SK-N-SH (cell line): ENCODE data around the gene ARCN1. TPM values are rescaled to one million over a fixed set of nuclear protein-coding genes. Genes with fewer than 3 reads are reported as not detected.

Source experiments
- CTCF ChIA-PET: fragments of 300-600, 350-600 bp; formaldehyde crosslinking; extraction: SDS; loops from one replicate; lab custom pipeline; 2021; lab: Yijun Ruan, JAX
- POLR2A ChIA-PET: fragments of 350-600 bp; sonication (Branson Sonifier 250); formaldehyde crosslinking; extraction: SDS; loops from one replicate; lab custom pipeline; 2020; ENCODE audit warnings: antibody characterized with exemption, inconsistent platforms; lab: Yijun Ruan, JAX
- DNase-seq: peaks from one replicate; pipeline ENCODE4 v3.0.0; 2012
- H2AFZ ChIP-seq: fragments of 200-600 bp; sonication (generic); 2 replicates; pipeline ENCODE4 v1.8.1; 2016; ENCODE audit warnings: antibody characterized with exemption, mild to moderate bottlenecking, low read depth
- H3F3A ChIP-seq: fragments of 200-600 bp; sonication (generic); replicated peaks from 2 replicates; pipeline ENCODE3; 2016; ENCODE audit warnings: antibody characterized with exemption, mild to moderate bottlenecking; ENCODE audit not compliant: insufficient read depth
- H3K27ac ChIP-seq, 2 experiments: fragments of 200-500 bp in 1 of 2; fragments of 200-600 bp in 1 of 2; sonication (Bioruptor generic) in 1 of 2; sonication (generic), shearing (Covaris generic) in 1 of 2; 2 replicates each; pipeline versions ENCODE4 v1.5.1 to v1.6.1; 2014 to 2016; ENCODE audit warnings: low read depth in 2 of 2, inconsistent platforms in 1 of 2, low read length in 1 of 2, mild to moderate bottlenecking in 1 of 2, mixed read lengths in 1 of 2
- H3K27me3 ChIP-seq: fragments of 200-600 bp; sonication (generic), shearing (Covaris generic); 2 replicates; pipeline ENCODE4 v1.6.1; 2016; ENCODE audit warnings: mixed run types; ENCODE audit not compliant: insufficient read depth
- H3K36me3 ChIP-seq, 2 experiments: fragments of 200-500 bp in 1 of 2; fragments of 200-600 bp in 1 of 2; sonication (Bioruptor generic) in 1 of 2; sonication (generic) in 1 of 2; replicated peaks in 1 of 2; 2 replicates each; pipeline versions ENCODE3 to v1.5.1; 2014 to 2016; ENCODE audit warnings: low read length in 1 of 2, mild to moderate bottlenecking in 1 of 2; ENCODE audit not compliant: insufficient read depth in 2 of 2, control insufficient read depth in 1 of 2
- H3K4me1 ChIP-seq, 2 experiments: fragments of 200-500 bp in 1 of 2; fragments of 200-600 bp in 1 of 2; sonication (Bioruptor generic) in 1 of 2; sonication (generic), shearing (Covaris generic) in 1 of 2; 2 replicates each; pipeline versions ENCODE4 v1.5.1 to v1.6.1; 2014 to 2016; ENCODE audit warnings: low read depth in 1 of 2, low read length in 1 of 2, mixed run types in 1 of 2; ENCODE audit not compliant: insufficient read depth in 2 of 2, control insufficient read depth in 1 of 2
- H3K4me2 ChIP-seq: fragments of 200-600 bp; sonication (generic), shearing (Covaris generic); 2 replicates; pipeline ENCODE4 v1.6.1; 2017; ENCODE audit warnings: mixed run types
- H3K4me3 ChIP-seq, 2 experiments: fragments of 200-500 bp in 1 of 2; fragments of 200-600 bp in 1 of 2; sonication (Bioruptor generic) in 1 of 2; sonication (generic), shearing (Covaris generic) in 1 of 2; 2 replicates each; pipeline versions ENCODE4 v1.5.1 to v1.8.1; 2014 to 2016; ENCODE audit warnings: low read depth in 2 of 2, inconsistent platforms in 1 of 2, low read length in 1 of 2, mild to moderate bottlenecking in 1 of 2, mixed read lengths in 1 of 2, moderate library complexity in 1 of 2
- H3K79me2 ChIP-seq: fragments of 200-600 bp; sonication (generic); 2 replicates; pipeline ENCODE4 v1.8.1; 2017; ENCODE audit warnings: mild to moderate bottlenecking; ENCODE audit not compliant: insufficient read depth
- H3K9ac ChIP-seq: fragments of 200-600 bp; sonication (generic); 2 replicates; pipeline ENCODE4 v1.6.1; 2017; ENCODE audit warnings: mixed run types
- H3K9me2 ChIP-seq: fragments of 200-600 bp; sonication (generic); 2 replicates; pipeline ENCODE4 v1.6.1; 2017; ENCODE audit warnings: mixed run types
- H3K9me3 ChIP-seq: fragments of 200-600 bp; sonication (generic); 2 replicates; pipeline ENCODE4 v1.6.1; 2017; ENCODE audit warnings: mixed run types, mild to moderate bottlenecking, moderate library complexity
- H4K20me1 ChIP-seq: fragments of 200-600 bp; sonication (generic); 2 replicates; pipeline ENCODE4 v1.6.1; 2017; ENCODE audit warnings: mild to moderate bottlenecking, mixed run types; ENCODE audit not compliant: insufficient read depth
- CHD2 ChIP-seq: fragments of 150-350 bp; IDR thresholded peaks from 2 replicates; pipeline ENCODE4 v1.6.1; 2018; ENCODE audit warnings: low read length; ENCODE audit not compliant: partially characterized antibody
- EZH2phosphoT487 ChIP-seq: fragments of 200-600 bp; sonication (generic); IDR thresholded peaks from 2 replicates; pipeline ENCODE4 v1.6.1; 2017; ENCODE audit warnings: low read depth, mixed run types, mild to moderate bottlenecking, antibody characterized with exemption, moderate library complexity, borderline replicate concordance
- GABPA ChIP-seq: IDR thresholded peaks from 2 replicates; pipeline ENCODE4 v1.4.0; 2012; ENCODE audit warnings: low read depth, mild to moderate bottlenecking
- GATA2 ChIP-seq: sonication (generic); formaldehyde crosslinking; IDR thresholded peaks from 2 replicates; pipeline ENCODE4 v1.5.0; 2020; ENCODE audit warnings: mild to moderate bottlenecking, missing genetic modification reagents
- JUND ChIP-seq: IDR thresholded peaks from 2 replicates; pipeline ENCODE4 v1.4.0; 2012
- MXI1 ChIP-seq: IDR thresholded peaks from 2 replicates; pipeline ENCODE4 v1.6.1; 2012; ENCODE audit warnings: mild to moderate bottlenecking, low read depth, low read length, improper control_type of control experiment
- POLR2AphosphoS5 ChIP-seq: IDR thresholded peaks from 2 replicates; pipeline ENCODE4 v1.6.1; 2012; ENCODE audit warnings: low read depth, low read length
- RAD21 ChIP-seq: IDR thresholded peaks from 2 replicates; pipeline ENCODE4 v1.6.1; 2012; ENCODE audit warnings: mild to moderate bottlenecking, low read length
- RCOR1 ChIP-seq: fragments of 150-350 bp; IDR thresholded peaks from 2 replicates; pipeline ENCODE4 v1.6.1; 2017; ENCODE audit warnings: antibody characterized with exemption, low read length
- REST ChIP-seq: IDR thresholded peaks from 2 replicates; pipeline ENCODE4 v1.6.1; 2012; ENCODE audit warnings: mild to moderate bottlenecking, low read depth, low read length, moderate library complexity
- RXRA ChIP-seq: IDR thresholded peaks from 2 replicates; pipeline ENCODE4 v1.4.0; 2012; ENCODE audit warnings: low read depth, mild to moderate bottlenecking, borderline replicate concordance
- SIN3A ChIP-seq: IDR thresholded peaks from 2 replicates; pipeline ENCODE4 v1.6.1; 2012; ENCODE audit warnings: low read depth, mild to moderate bottlenecking, low read length, moderate library complexity, borderline replicate concordance
- SMC3 ChIP-seq: IDR thresholded peaks from 2 replicates; pipeline ENCODE4 v1.6.1; 2012; ENCODE audit warnings: low read depth, low read length, improper control_type of control experiment
- TAF1 ChIP-seq: IDR thresholded peaks from 2 replicates; pipeline ENCODE4 v1.6.1; 2012; ENCODE audit warnings: low read depth, mild to moderate bottlenecking, low read length, moderate library complexity, borderline replicate concordance
- TCF12 ChIP-seq: IDR thresholded peaks from 2 replicates; pipeline ENCODE4 v1.4.0; 2012
- TEAD4 ChIP-seq: IDR thresholded peaks from 2 replicates; pipeline ENCODE4 v1.4.0; 2012; ENCODE audit warnings: mild to moderate bottlenecking, borderline replicate concordance; ENCODE audit not compliant: insufficient read depth
- USF1 ChIP-seq: IDR thresholded peaks from 2 replicates; pipeline ENCODE4 v1.4.0; 2012; ENCODE audit warnings: low read depth, borderline replicate concordance
- WGBS: methylation state at CpG from one replicate; pipeline ENCODE4 v1.1.6; 2017; ENCODE audit warnings: low lambda C conversion rate; 5-methylcytosine and 5-hydroxymethylcytosine counted together
- polyA plus RNA-seq, 3 experiments: library from polyadenylated mRNA; depleted of rRNA; stranded (reverse); fragments of >200 nt; gene quantifications; 2 replicates each; pipeline ENCODE4 v1.2.3, GENCODE V29; 2012
- TF ChIP-seq, protein P1 (sequence below): IDR thresholded peaks from 2 replicates; pipeline ENCODE4; 2012
- TF ChIP-seq, protein P2 (sequence below): IDR thresholded peaks from 2 replicates; pipeline ENCODE4 v1.4.0; 2012; ENCODE audit warnings: low read depth, borderline replicate concordance
- TF ChIP-seq, protein P3 (sequence below): fragments of 150-350 bp; IDR thresholded peaks from 2 replicates; pipeline ENCODE4 v1.6.1; 2017; ENCODE audit warnings: antibody characterized with exemption, low read length, low read depth, borderline replicate concordance

Gene ARCN1
- polyA plus RNA-seq, 1 of the 3 experiments (the other 2 are of a cell fraction), result 128 TPM

GRCh38 chr11:118633319-118633690 lies 61.1 kb downstream of the ARCN1 start:
- H3K79me2 ChIP-seq, result peaks cover 66% of the 10 kb centered on the region
- H3K27ac ChIP-seq, result peak overlapping the region in 1 of 2 experiments; percentile 40; a peak in 1 of 4 replicates
- TF ChIP-seq TAF1 (no peak), GATA2 (no peak), POLR2AphosphoS5 (no peak), REST (no peak), EZH2phosphoT487 (no peak), RCOR1 (no peak), TEAD4 (no peak), TCF12 (no peak), CHD2 (no peak), RXRA (no peak), SMC3 (no peak), JUND (no peak), SIN3A (no peak), MXI1 (no peak), USF1 (no peak), GABPA (no peak), RAD21 (no peak)
- TF ChIP-seq, protein P1, sequence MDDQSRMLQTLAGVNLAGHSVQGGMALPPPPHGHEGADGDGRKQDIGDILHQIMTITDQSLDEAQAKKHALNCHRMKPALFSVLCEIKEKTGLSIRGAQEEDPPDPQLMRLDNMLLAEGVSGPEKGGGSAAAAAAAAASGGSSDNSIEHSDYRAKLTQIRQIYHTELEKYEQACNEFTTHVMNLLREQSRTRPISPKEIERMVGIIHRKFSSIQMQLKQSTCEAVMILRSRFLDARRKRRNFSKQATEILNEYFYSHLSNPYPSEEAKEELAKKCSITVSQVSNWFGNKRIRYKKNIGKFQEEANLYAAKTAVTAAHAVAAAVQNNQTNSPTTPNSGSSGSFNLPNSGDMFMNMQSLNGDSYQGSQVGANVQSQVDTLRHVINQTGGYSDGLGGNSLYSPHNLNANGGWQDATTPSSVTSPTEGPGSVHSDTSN, result no peak
- TF ChIP-seq, protein P2, sequence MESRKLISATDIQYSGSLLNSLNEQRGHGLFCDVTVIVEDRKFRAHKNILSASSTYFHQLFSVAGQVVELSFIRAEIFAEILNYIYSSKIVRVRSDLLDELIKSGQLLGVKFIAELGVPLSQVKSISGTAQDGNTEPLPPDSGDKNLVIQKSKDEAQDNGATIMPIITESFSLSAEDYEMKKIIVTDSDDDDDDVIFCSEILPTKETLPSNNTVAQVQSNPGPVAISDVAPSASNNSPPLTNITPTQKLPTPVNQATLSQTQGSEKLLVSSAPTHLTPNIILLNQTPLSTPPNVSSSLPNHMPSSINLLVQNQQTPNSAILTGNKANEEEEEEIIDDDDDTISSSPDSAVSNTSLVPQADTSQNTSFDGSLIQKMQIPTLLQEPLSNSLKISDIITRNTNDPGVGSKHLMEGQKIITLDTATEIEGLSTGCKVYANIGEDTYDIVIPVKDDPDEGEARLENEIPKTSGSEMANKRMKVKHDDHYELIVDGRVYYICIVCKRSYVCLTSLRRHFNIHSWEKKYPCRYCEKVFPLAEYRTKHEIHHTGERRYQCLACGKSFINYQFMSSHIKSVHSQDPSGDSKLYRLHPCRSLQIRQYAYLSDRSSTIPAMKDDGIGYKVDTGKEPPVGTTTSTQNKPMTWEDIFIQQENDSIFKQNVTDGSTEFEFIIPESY, result no peak
- TF ChIP-seq, protein P3, sequence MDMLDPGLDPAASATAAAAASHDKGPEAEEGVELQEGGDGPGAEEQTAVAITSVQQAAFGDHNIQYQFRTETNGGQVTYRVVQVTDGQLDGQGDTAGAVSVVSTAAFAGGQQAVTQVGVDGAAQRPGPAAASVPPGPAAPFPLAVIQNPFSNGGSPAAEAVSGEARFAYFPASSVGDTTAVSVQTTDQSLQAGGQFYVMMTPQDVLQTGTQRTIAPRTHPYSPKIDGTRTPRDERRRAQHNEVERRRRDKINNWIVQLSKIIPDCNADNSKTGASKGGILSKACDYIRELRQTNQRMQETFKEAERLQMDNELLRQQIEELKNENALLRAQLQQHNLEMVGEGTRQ, result no peak
- no peaks in the 10 kb centered on the region for H3K9me3 ChIP-seq
- no CpG with 5 or more reads among the region's 1 CpG for WGBS
- no peak for DNase-seq
- H3K9ac ChIP-seq, result no peak overlapping the region
- no peaks in the 10 kb centered on the region for H3K27me3 ChIP-seq
- ChIA-PET CTCF (interaction anchor here (0.6 to 4.6 kb wide), 4 partner anchors 25 to 311 kb away, joined by 3 to 20 read pairs (median 6); partner anchors contain the start of gene PHLDB1), POLR2A (no interaction called here)
- H3K9me2 ChIP-seq, result no peaks in the 10 kb centered on the region
- H3K36me3 ChIP-seq, result peaks cover 58 to 84% of the 10 kb centered on the region in 2 experiments
- H3K4me1 ChIP-seq, result peaks cover 8 to 9% of the 10 kb centered on the region in 2 experiments; a peak in 2 of 4 replicates
- no peak overlapping the region for H3K4me3 ChIP-seq
- peaks cover 6% of the 10 kb centered on the region for H3F3A ChIP-seq
- H3K4me2 ChIP-seq, result peak overlapping the region; percentile 33; the same call in 1 of the 2 replicates
- no peak overlapping the region for H2AFZ ChIP-seq
- H4K20me1 ChIP-seq, result peaks cover 65% of the 10 kb centered on the region
